Measurements from ENCODE around the gene ZNF32. TPM values are rescaled to one million over a fixed set of nuclear protein-coding genes. Genes with fewer than 3 reads are reported as not detected.

The ZNF32 gene
- total RNA-seq, 1 donor from 2014 or later = 21.0 TPM

Other genes starting within 250 kb of the ZNF32 start
- gene HNRNPF, start 239.7 kb downstream of the ZNF32 start, total RNA-seq = 298 and 383 TPM in 2 replicates
- 3.1 and 3.3 TPM in 2 replicates for gene ZNF487, start 211.8 kb downstream of the ZNF32 start, total RNA-seq
- 1.1 and 2.2 TPM in 2 replicates for gene ZNF239, start 74.3 kb downstream of the ZNF32 start, total RNA-seq
- gene ZNF485, start 42.4 kb downstream of the ZNF32 start, total RNA-seq = 2.0 and 2.5 TPM in 2 replicates